Fibroblast of lung (primary cell): ENCODE results near the gene GREB1. TPM values are rescaled to one million over a fixed set of nuclear protein-coding genes. Genes with fewer than 3 reads are reported as not detected.

Experiments used
- DNase-seq, 2 donors: peaks; one replicate each; pipeline versions ENCODE4 v3.0.0 to v3.0.0-alpha.2; 2010; ENCODE audit warnings: low read depth in 2 of 2
- H2AFZ ChIP-seq: 2 replicates; pipeline ENCODE4 v1.5.1; 2012; ENCODE audit warnings: low read length, control low read depth, inconsistent platforms
- H3K27ac ChIP-seq: 2 replicates; pipeline ENCODE4 v1.5.1; 2011; ENCODE audit warnings: low read length, control low read depth; ENCODE audit not compliant: insufficient read depth
- H3K27me3 ChIP-seq: 2 replicates; pipeline ENCODE4 v1.5.1; 2011; ENCODE audit warnings: mild to moderate bottlenecking, low read length; ENCODE audit not compliant: control insufficient read depth, insufficient read depth
- H3K36me3 ChIP-seq: 2 replicates; pipeline ENCODE4 v1.5.1; 2011; ENCODE audit warnings: low read length; ENCODE audit not compliant: control insufficient read depth, insufficient read depth
- H3K4me1 ChIP-seq: 2 replicates; pipeline ENCODE4 v1.5.1; 2011; ENCODE audit warnings: low read length; ENCODE audit not compliant: control insufficient read depth, insufficient read depth; ENCODE audit errors: extremely low read depth
- H3K4me2 ChIP-seq: 2 replicates; pipeline ENCODE4 v1.5.1; 2011; ENCODE audit warnings: low read length, control low read depth; ENCODE audit not compliant: insufficient read depth; ENCODE audit errors: extremely low read depth
- H3K4me3 ChIP-seq, 4 experiments: fragments of 200-600 bp in 1 of 4; sonication (generic) in 1 of 4; replicated peaks in 1 of 4; 2 replicates each; pipeline ENCODE4 v1.5.1; 2011 to 2016; ENCODE audit warnings: low read length in 4 of 4, low read depth in 3 of 4, mild to moderate bottlenecking in 3 of 4, control low read depth in 2 of 4, inconsistent platforms in 1 of 4, mixed read lengths in 1 of 4; ENCODE audit not compliant: insufficient read depth in 1 of 4; ENCODE audit errors: control extremely low read depth in 1 of 4
- H3K79me2 ChIP-seq: 2 replicates; pipeline ENCODE4 v1.5.1; 2012; ENCODE audit warnings: mild to moderate bottlenecking, low read length, inconsistent platforms; ENCODE audit not compliant: control insufficient read depth, insufficient read depth
- H3K9ac ChIP-seq: 2 replicates; pipeline ENCODE4 v1.5.1; 2011; ENCODE audit warnings: mild to moderate bottlenecking, low read length, control low read depth; ENCODE audit not compliant: insufficient read depth
- H3K9me3 ChIP-seq: 2 replicates; pipeline ENCODE4 v1.5.1; 2012; ENCODE audit warnings: low read depth, low read length; ENCODE audit not compliant: control insufficient read depth, insufficient read depth
- H4K20me1 ChIP-seq: 2 replicates; pipeline ENCODE4 v1.5.1; 2011; ENCODE audit warnings: low read length; ENCODE audit not compliant: control insufficient read depth, insufficient read depth; ENCODE audit errors: extremely low read depth
- CTCF ChIP-seq, 2 donors: IDR thresholded peaks in 1 of 2; conservative IDR thresholded peaks in 1 of 2; 1 replicate in 1 of 2; 2 replicates in 1 of 2; pipeline ENCODE4 v1.5.1; 2011 to 2012; ENCODE audit warnings: low read length in 2 of 2, control low read depth in 1 of 2, inconsistent platforms in 1 of 2, low read depth in 1 of 2, mild to moderate bottlenecking in 1 of 2
- EZH2 ChIP-seq: IDR thresholded peaks from 2 replicates; pipeline ENCODE4 v1.5.1; 2012; ENCODE audit warnings: low read length, control low read depth, mild to moderate bottlenecking; ENCODE audit errors: missing control alignments
- polyA plus RNA-seq, 2 donors: library from polyadenylated mRNA; depleted of rRNA in 1 of 2; stranded (reverse) in 1 of 2; unstranded in 1 of 2; fragments of >200 nt; gene quantifications; 2 replicates each; pipeline ENCODE4 v1.2.1, GENCODE V29; 2011 to 2012; ENCODE audit warnings: missing spikeins in 1 of 2
- total RNA-seq: library from RNA; depleted of rRNA; stranded (reverse); fragments of >200 nt; gene quantifications from 2 replicates; pipeline ENCODE4 v1.2.1, GENCODE V29; 2014

Gene GREB1
- total and polyA plus RNA-seq, 2 donors (not counting 1 experiment from before 2014, with no cell fraction given): 0.06 to 2.0 TPM

- H3K9me3 ChIP-seq: no peaks in the 10 kb centered on the region
Observed at GRCh38 chr2:11585071-11585470, 51.2 kb downstream of the GREB1 start.

GRCh38 chr2:11588228-11589110 is 54.6 kb downstream of the GREB1 start:
- Histone ChIP-seq H3K4me1 (peaks cover 3% of the 10 kb centered on the region), H3K4me2 (no peak overlapping the region), H3K27ac (no peak overlapping the region), H3K79me2 (no peaks in the 10 kb centered on the region), H3K4me3 (no peak overlapping the region), H3K27me3 (peaks cover 4% of the 10 kb centered on the region), H4K20me1 (no peaks in the 10 kb centered on the region), H2AFZ (no peak overlapping the region), H3K9me3 (no peaks in the 10 kb centered on the region), H3K9ac (no peak overlapping the region), H3K36me3 (no peaks in the 10 kb centered on the region)
- TF ChIP-seq CTCF (conservative IDR thresholded peaks at IDR 0.05 in 1 of 2, IDR thresholded peaks at IDR 0.05 in 1 of 2; ENCODE audit: low read depth in 1 of 2, low read length in 2 of 2): no peak
- no peak for TF ChIP-seq EZH2
- no peak for DNase-seq

More at GRCh38 chr2:11585071-11585470, 51.2 kb downstream of the GREB1 start:
- Histone ChIP-seq H3K9ac (no peak overlapping the region), H3K79me2 (no peaks in the 10 kb centered on the region), H3K36me3 (no peaks in the 10 kb centered on the region), H3K4me3 (no peak overlapping the region), H2AFZ (no peak overlapping the region), H3K27me3 (peaks cover 8% of the 10 kb centered on the region), H4K20me1 (no peaks in the 10 kb centered on the region), H3K4me1 (peaks cover 3% of the 10 kb centered on the region), H3K27ac (no peak overlapping the region), H3K4me2 (no peak overlapping the region)
- no peak for DNase-seq
- no peak for TF ChIP-seq EZH2
- no peak for TF ChIP-seq CTCF (conservative IDR thresholded peaks at IDR 0.05 in 1 of 2, IDR thresholded peaks at IDR 0.05 in 1 of 2; ENCODE audit: low read depth in 1 of 2, low read length in 2 of 2)

GRCh38 chr2:11589316-11589940 is 55.6 kb downstream of the GREB1 start:
- Histone ChIP-seq H3K4me2 (no peak overlapping the region), H3K9ac (no peak overlapping the region), H3K36me3 (no peaks in the 10 kb centered on the region), H3K4me1 (no peaks in the 10 kb centered on the region), H2AFZ (no peak overlapping the region), H4K20me1 (no peaks in the 10 kb centered on the region), H3K27ac (no peak overlapping the region), H3K79me2 (no peaks in the 10 kb centered on the region), H3K9me3 (no peaks in the 10 kb centered on the region), H3K27me3 (peaks cover 4% of the 10 kb centered on the region), H3K4me3 (no peak overlapping the region)
- no peak for DNase-seq
- no peak for TF ChIP-seq CTCF (conservative IDR thresholded peaks at IDR 0.05 in 1 of 2, IDR thresholded peaks at IDR 0.05 in 1 of 2; ENCODE audit: low read depth in 1 of 2, low read length in 2 of 2)
- TF ChIP-seq EZH2: no peak
